DND-41 (cell line): ENCODE measurements around the gene PHACTR1.
A peak's percentile ranks its signal among the peaks of the same experiment; 100 is the strongest.
"Not testable (repeated sequence)": the region's sequence is repeated elsewhere in the genome, so short reads cannot be mapped to it uniquely, and the experiment has no call there.

Source experiments
- ATAC-seq: fragments of 200-7000 bp; cut with Tn5 transposase; 3 replicates; pipeline ENCODE4 v1.9.1; 2021; ENCODE audit warnings: low read depth; ENCODE audit not compliant: insufficient read depth
- DNase-seq: peaks from one replicate; pipeline ENCODE4 v3.0.0-alpha.2; 2020
- H2AFZ ChIP-seq: 2 replicates; pipeline ENCODE4 v1.6.0; 2012; ENCODE audit warnings: low read depth, low read length
- H3K27ac ChIP-seq: 2 replicates; pipeline ENCODE4 v1.5.1; 2012; ENCODE audit warnings: low read length, inconsistent platforms
- H3K27me3 ChIP-seq: fragments of 200-600 bp; sonication (generic); 2 replicates; pipeline ENCODE4 v1.6.0; 2012; ENCODE audit warnings: low read length, mild to moderate bottlenecking, inconsistent platforms; ENCODE audit not compliant: insufficient read depth, poor library complexity
- H3K36me3 ChIP-seq: 2 replicates; pipeline ENCODE4 v1.5.1; 2012; ENCODE audit warnings: low read length, inconsistent platforms; ENCODE audit not compliant: insufficient read depth
- H3K4me1 ChIP-seq: 2 replicates; pipeline ENCODE4 v1.5.1; 2012; ENCODE audit warnings: mild to moderate bottlenecking, low read length; ENCODE audit not compliant: insufficient read depth
- H3K4me2 ChIP-seq: 2 replicates; pipeline ENCODE4 v1.6.0; 2012; ENCODE audit warnings: mild to moderate bottlenecking, moderate library complexity, low read length, inconsistent platforms; ENCODE audit not compliant: insufficient read depth
- H3K4me3 ChIP-seq, 2 experiments: fragments of 200-600 bp in 1 of 2; shearing (Covaris generic) in 1 of 2; 2 replicates each; pipeline ENCODE4 v1.5.1; 2012 to 2016; ENCODE audit warnings: inconsistent platforms in 2 of 2, low read length in 2 of 2, mild to moderate bottlenecking in 2 of 2, low read depth in 1 of 2, moderate library complexity in 1 of 2
- H3K79me2 ChIP-seq: 2 replicates; pipeline ENCODE4 v1.6.0; 2012; ENCODE audit warnings: low read length, inconsistent platforms; ENCODE audit not compliant: insufficient read depth
- H3K9ac ChIP-seq: 2 replicates; pipeline ENCODE4 v1.6.0; 2012; ENCODE audit warnings: low read depth, mild to moderate bottlenecking, inconsistent platforms, low read length, moderate library complexity
- H3K9me3 ChIP-seq: 2 replicates; pipeline ENCODE4 v1.5.1; 2012; ENCODE audit warnings: low read length, moderate library complexity, mild to moderate bottlenecking, inconsistent platforms; ENCODE audit not compliant: insufficient read depth, severe bottlenecking
- H4K20me1 ChIP-seq: 2 replicates; pipeline ENCODE4 v1.6.0; 2012; ENCODE audit warnings: low read length; ENCODE audit not compliant: insufficient read depth
- EZH2 ChIP-seq: IDR thresholded peaks from 3 replicates; pipeline ENCODE4 v1.6.1; 2012; ENCODE audit warnings: borderline replicate concordance, low read depth, mild to moderate bottlenecking, moderate library complexity, low read length, inconsistent platforms; ENCODE audit not compliant: severe bottlenecking
- TF ChIP-seq, protein P1 (sequence below): IDR thresholded peaks from 2 replicates; pipeline ENCODE4 v1.5.1; 2012; ENCODE audit warnings: borderline replicate concordance, low read length, moderate library complexity, mild to moderate bottlenecking; ENCODE audit not compliant: poor library complexity, severe bottlenecking; ENCODE audit errors: extremely low read depth

The PHACTR1 gene

DNA sequence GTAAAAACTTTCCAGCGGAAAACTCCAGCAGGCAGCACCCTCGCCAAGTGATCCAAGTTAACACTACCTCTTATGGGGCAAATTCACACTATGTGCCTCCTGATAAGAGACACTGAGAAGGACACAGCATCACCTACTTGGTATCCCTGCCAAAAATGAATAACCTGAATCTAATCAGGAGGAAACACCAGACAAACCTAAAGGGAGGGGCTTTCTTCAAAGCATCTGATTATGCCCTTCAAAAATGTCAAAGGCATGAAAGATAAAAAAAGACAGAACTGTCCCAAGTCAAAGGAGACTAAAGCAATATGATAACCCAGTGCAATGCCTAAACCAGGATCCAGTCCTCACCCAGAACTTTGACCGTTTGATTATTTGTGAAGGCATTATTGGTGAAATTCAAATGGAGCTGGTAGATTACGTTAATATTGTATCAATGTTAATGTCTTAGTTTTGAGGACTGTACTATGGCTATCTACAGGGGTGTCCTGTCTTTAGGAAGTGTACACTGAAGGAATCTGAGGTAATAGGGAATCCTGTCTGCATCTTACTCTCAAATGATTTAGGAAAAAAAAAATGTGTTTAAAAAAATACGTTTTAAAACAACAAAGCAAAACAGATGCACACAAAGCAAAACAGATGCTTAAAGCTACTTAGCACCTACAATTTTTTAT lies 603.5 kb downstream of the PHACTR1 start:
- TF ChIP-seq, protein P1, sequence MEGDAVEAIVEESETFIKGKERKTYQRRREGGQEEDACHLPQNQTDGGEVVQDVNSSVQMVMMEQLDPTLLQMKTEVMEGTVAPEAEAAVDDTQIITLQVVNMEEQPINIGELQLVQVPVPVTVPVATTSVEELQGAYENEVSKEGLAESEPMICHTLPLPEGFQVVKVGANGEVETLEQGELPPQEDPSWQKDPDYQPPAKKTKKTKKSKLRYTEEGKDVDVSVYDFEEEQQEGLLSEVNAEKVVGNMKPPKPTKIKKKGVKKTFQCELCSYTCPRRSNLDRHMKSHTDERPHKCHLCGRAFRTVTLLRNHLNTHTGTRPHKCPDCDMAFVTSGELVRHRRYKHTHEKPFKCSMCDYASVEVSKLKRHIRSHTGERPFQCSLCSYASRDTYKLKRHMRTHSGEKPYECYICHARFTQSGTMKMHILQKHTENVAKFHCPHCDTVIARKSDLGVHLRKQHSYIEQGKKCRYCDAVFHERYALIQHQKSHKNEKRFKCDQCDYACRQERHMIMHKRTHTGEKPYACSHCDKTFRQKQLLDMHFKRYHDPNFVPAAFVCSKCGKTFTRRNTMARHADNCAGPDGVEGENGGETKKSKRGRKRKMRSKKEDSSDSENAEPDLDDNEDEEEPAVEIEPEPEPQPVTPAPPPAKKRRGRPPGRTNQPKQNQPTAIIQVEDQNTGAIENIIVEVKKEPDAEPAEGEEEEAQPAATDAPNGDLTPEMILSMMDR = no peak
- DNase-seq (no peak), ATAC-seq (no peak)
- no peak overlapping the region for H3K27ac ChIP-seq
- no peaks in the 10 kb centered on the region for H4K20me1 ChIP-seq
- H3K4me2 ChIP-seq = no peak overlapping the region
- H2AFZ ChIP-seq = no peak overlapping the region
- no peak overlapping the region for H3K4me3 ChIP-seq
- H3K36me3 ChIP-seq = peaks cover 91% of the 10 kb centered on the region
- no peaks in the 10 kb centered on the region for H3K27me3 ChIP-seq
- H3K4me1 ChIP-seq = no peaks in the 10 kb centered on the region
- H3K79me2 ChIP-seq = no peaks in the 10 kb centered on the region
- H3K9ac ChIP-seq = no peak overlapping the region
- H3K9me3 ChIP-seq = no peaks in the 10 kb centered on the region

DNA sequence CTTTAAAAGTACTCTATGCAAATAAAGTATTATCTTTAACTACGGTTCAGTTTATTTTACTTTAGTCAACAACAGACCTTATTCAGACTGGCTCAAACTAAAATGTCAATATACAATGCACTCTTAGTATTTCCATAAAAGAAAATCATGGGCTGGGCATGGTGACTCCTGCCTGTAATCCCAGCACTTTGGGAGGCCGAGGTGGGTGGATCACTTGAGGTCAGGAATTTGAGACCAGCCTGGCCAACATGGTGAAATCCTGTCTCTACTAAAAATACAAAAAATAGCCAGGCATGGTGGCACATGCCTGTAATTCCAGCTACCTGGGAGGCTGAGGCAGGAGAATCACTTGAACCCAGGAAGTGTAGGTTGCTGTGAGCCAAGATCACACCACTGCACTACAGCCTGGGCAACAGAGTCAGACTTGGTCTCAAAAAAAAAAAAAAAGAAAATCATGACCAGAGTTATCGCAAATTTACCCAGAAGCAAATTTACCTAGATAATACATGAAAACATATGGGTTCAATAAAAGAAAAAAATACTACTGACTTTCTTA lies 609.5 kb downstream of the PHACTR1 start:
- H3K4me2 ChIP-seq = peak overlapping the region; percentile 80
- ATAC-seq, H3K9me3 ChIP-seq, H3K27ac ChIP-seq, H2AFZ ChIP-seq, DNase-seq, H3K9ac ChIP-seq, H4K20me1 ChIP-seq, H3K27me3 ChIP-seq, H3K4me3 ChIP-seq: not testable (repeated sequence)
- H3K79me2 ChIP-seq = peaks cover 24% of the 10 kb centered on the region
- H3K36me3 ChIP-seq = peaks cover 42% of the 10 kb centered on the region
- peaks cover 32% of the 10 kb centered on the region for H3K4me1 ChIP-seq

DNA sequence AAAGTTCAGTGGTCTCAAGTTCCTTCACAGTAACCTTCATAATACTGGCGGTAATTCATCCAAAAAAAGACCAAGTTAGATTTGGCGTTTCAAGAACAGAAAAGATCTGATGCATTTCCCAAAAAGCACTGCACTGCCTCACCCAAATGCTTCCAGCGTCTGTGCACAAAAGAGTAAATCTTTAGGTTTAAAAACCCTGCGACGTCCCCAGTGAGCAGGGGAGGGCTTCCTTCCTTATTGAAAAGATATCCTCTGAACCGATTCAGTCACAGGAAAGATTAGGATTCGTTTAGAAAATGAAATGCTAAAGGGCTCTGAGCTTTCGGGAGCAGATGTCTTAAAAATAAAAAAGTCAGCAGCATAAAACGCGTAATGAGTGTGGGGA lies 611.1 kb downstream of the PHACTR1 start:
- Histone ChIP-seq H3K4me1 (peaks cover 32% of the 10 kb centered on the region), H4K20me1 (no peaks in the 10 kb centered on the region), H3K36me3 (peaks cover 26% of the 10 kb centered on the region), H3K27ac (peak overlapping the region; percentile 83), H3K27me3 (no peaks in the 10 kb centered on the region), H3K9ac (peak overlapping the region; percentile 80), H3K9me3 (no peaks in the 10 kb centered on the region), H3K4me2 (peak overlapping the region; percentile 80), H2AFZ (peak overlapping the region; percentile 90), H3K79me2 (peaks cover 24% of the 10 kb centered on the region), H3K4me3 (peak overlapping the region; percentile 85 to 90)
- DNase-seq = peak; percentile 37
- no peak for TF ChIP-seq EZH2
- TF ChIP-seq, protein P1 = no peak
- ATAC-seq = peak; percentile 44

DNA sequence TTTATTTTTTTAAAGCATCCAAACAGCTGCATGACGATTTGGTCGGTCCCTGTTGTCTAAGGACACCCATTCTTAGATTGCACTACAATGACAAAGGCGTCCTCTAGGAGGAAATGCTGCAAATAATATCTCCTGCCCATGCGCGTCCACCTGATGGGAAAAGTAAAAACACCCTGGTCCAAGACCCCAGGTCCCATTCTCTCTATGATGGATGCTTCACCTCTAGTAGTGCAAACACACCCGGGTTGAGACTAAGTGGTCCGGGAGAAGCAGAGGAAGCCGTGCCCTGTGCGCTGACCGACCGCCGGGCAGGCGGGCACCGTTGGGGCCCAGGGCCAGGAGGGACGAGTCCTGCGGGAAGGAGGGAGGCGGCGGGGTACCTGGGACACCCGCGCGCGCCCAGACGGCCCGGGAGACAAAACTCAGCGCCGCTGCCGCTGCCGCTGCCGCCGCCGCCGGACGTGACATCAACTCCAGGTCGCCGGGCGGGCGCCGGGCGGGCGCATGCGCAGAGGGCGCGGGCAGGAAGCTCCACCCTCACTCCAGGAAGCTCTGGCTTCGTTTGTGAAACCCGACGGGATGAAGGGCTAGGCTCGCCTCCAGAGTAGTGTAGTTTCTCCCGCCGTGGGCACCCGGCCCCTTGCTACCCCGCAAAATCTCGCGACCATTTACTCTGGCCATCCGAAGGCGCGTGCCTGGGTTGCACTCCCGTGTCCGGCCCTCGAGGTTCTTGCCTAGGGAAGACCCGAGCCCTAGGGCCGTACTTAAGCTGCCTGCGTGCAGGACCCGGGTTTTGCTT lies 611.7 kb downstream of the PHACTR1 start, which contains the start of gene TBC1D7:
TSS of gene TBC1D7 (minus strand) at position 462 of the 799 bp plus-strand sequence. CDS start 1,639 bp downstream, outside the sequence.
- peak within 1 kb of the TSS; percentile 93 for H2AFZ ChIP-seq
- no peak for TF ChIP-seq EZH2
- TF ChIP-seq, protein P1 = peak; percentile 32

More for the DNA sequence above, 611.7 kb downstream of the PHACTR1 start, which contains the start of gene TBC1D7:
- H3K9me3 ChIP-seq = no peaks in the 10 kb centered on the region
- H3K36me3 ChIP-seq = peaks cover 23% of the 10 kb centered on the region
- H3K4me2 ChIP-seq = peak within 1 kb of the TSS; percentile 80
- ATAC-seq = peak; percentile 90
- H3K79me2 ChIP-seq = peaks cover 24% of the 10 kb centered on the region
- H3K27ac ChIP-seq = peak within 1 kb of the TSS; percentile 83
- peak within 1 kb of the TSS; percentile 80 for H3K9ac ChIP-seq
- no peaks in the 10 kb centered on the region for H4K20me1 ChIP-seq
- H3K4me3 ChIP-seq = peak within 1 kb of the TSS; percentile 85 to 90
- H3K27me3 ChIP-seq = no peaks in the 10 kb centered on the region
- DNase-seq = peak; percentile 95
- peaks cover 32% of the 10 kb centered on the region for H3K4me1 ChIP-seq
